ENCODE results near the gene CCDC149. TPM values are rescaled to one million over a fixed set of nuclear protein-coding genes. Genes with fewer than 3 reads are reported as not detected.

Gene CCDC149
- total and polyA plus RNA-seq, 9 of the 15 experiments (the other 6 are each of a cell fraction or from before 2014, with no cell fraction given), result 0.04 to 0.18 TPM; not detected in 7

DNA sequence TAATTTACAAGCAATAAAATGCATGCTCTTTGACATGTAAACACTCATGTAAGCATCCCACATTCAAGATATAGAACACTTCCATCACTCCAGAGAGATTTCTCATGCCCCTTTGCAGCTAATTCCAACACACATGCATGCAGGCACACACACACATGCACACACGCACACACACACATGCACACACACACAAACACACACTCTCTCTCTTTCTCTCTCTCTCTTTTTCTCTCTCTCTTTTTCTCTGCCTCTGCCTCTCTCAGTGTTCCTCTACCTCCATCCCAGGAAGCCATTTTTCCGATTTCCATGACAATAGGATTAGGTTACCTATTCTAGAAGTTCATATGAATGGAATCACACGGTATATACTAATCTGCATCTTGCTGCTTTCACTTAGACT is 129.3 kb downstream of the CCDC149 start:
- Histone ChIP-seq H3K4me2 (ENCODE audit: insufficient read depth, low read length) (no peak overlapping the region), H3K9me1 (ENCODE audit: control insufficient read depth, insufficient read depth, low read length) (no peaks in the 10 kb centered on the region), H3K79me2 (ENCODE audit: control insufficient read depth, insufficient read depth, low read length) (no peaks in the 10 kb centered on the region), H3K27ac (ENCODE audit: extremely low read depth, low read depth, low read length) (no peak overlapping the region), H3K4me3 (no peak overlapping the region), H4K20me1 (replicated peaks; ENCODE audit: control insufficient read depth, insufficient read depth, low read length) (no peaks in the 10 kb centered on the region), H2AFZ (ENCODE audit: low read depth, low read length) (no peak overlapping the region), H3K36me3 (ENCODE audit: control insufficient read depth, insufficient read depth, low read length) (no peaks in the 10 kb centered on the region), H3K9me3 (replicated peaks; ENCODE audit: control insufficient read depth, insufficient read depth, low read depth, low read length) (no peaks in the 10 kb centered on the region), H3K27me3 (ENCODE audit: control insufficient read depth in 2 of 2, insufficient read depth in 2 of 2, low read length in 2 of 2) (no peaks in the 10 kb centered on the region; a peak in 1 of 5 replicates), H3K4me1 (replicated peaks in 1 of 2; ENCODE audit: control insufficient read depth in 2 of 2, insufficient read depth in 2 of 2, low read length in 2 of 2) (no peaks in the 10 kb centered on the region), H3K9ac (ENCODE audit: insufficient read depth in 1 of 2, low read depth in 2 of 2, low read length in 2 of 2) (no peak overlapping the region)
- DNase-seq (ENCODE audit: extremely low read depth in 1 of 4, low spot score in 3 of 4), result no peak
- no peak for FAIRE-seq
- intact Hi-C loops (cut with micrococcal nuclease) (no loop called here), in situ Hi-C loops (cut with MboI) (no loop called here)
- no TSS peak for BruUV-seq (replicated peaks)
- TF ChIP-seq COPS2 (conservative IDR thresholded peaks at IDR 0.05) (no peak), ELF1 (tag; IDR thresholded peaks at IDR 0.05) (no peak), ZBED1 (IDR thresholded peaks at IDR 0.05) (no peak), HLTF (IDR thresholded peaks at IDR 0.05) (no peak), NCOA1 (IDR thresholded peaks at IDR 0.05; ENCODE audit: low read depth) (no peak)
- TF ChIP-seq, protein P1, sequence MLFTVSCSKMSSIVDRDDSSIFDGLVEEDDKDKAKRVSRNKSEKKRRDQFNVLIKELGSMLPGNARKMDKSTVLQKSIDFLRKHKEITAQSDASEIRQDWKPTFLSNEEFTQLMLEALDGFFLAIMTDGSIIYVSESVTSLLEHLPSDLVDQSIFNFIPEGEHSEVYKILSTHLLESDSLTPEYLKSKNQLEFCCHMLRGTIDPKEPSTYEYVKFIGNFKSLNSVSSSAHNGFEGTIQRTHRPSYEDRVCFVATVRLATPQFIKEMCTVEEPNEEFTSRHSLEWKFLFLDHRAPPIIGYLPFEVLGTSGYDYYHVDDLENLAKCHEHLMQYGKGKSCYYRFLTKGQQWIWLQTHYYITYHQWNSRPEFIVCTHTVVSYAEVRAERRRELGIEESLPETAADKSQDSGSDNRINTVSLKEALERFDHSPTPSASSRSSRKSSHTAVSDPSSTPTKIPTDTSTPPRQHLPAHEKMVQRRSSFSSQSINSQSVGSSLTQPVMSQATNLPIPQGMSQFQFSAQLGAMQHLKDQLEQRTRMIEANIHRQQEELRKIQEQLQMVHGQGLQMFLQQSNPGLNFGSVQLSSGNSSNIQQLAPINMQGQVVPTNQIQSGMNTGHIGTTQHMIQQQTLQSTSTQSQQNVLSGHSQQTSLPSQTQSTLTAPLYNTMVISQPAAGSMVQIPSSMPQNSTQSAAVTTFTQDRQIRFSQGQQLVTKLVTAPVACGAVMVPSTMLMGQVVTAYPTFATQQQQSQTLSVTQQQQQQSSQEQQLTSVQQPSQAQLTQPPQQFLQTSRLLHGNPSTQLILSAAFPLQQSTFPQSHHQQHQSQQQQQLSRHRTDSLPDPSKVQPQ (CRISPR knock-in tag; IDR thresholded peaks at IDR 0.05; ENCODE audit: borderline replicate concordance), result no peak
- TF ChIP-seq, protein P2, sequence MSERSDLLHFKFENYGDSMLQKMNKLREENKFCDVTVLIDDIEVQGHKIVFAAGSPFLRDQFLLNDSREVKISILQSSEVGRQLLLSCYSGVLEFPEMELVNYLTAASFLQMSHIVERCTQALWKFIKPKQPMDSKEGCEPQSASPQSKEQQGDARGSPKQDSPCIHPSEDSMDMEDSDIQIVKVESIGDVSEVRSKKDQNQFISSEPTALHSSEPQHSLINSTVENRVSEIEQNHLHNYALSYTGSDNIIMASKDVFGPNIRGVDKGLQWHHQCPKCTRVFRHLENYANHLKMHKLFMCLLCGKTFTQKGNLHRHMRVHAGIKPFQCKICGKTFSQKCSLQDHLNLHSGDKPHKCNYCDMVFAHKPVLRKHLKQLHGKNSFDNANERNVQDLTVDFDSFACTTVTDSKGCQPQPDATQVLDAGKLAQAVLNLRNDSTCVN (CRISPR knock-in tag; IDR thresholded peaks at IDR 0.05), result no peak
- WGBS (ENCODE audit: insufficient coverage, low coverage, missing lambda C conversion rate), result 0% methylated on average over 3 of the region's 3 CpGs
- CTCF ChIA-PET (ENCODE audit: low intra/inter-chr PET ratio), result no interaction called here
- ATAC-seq, result no peak
- POLR2A ChIA-PET, result no interaction called here
